ENCODE results near the gene SSUH2. TPM values are rescaled to one million over a fixed set of nuclear protein-coding genes. Genes with fewer than 3 reads are reported as not detected.

Gene SSUH2
- total RNA-seq, 1 donor = not detected

DNA sequence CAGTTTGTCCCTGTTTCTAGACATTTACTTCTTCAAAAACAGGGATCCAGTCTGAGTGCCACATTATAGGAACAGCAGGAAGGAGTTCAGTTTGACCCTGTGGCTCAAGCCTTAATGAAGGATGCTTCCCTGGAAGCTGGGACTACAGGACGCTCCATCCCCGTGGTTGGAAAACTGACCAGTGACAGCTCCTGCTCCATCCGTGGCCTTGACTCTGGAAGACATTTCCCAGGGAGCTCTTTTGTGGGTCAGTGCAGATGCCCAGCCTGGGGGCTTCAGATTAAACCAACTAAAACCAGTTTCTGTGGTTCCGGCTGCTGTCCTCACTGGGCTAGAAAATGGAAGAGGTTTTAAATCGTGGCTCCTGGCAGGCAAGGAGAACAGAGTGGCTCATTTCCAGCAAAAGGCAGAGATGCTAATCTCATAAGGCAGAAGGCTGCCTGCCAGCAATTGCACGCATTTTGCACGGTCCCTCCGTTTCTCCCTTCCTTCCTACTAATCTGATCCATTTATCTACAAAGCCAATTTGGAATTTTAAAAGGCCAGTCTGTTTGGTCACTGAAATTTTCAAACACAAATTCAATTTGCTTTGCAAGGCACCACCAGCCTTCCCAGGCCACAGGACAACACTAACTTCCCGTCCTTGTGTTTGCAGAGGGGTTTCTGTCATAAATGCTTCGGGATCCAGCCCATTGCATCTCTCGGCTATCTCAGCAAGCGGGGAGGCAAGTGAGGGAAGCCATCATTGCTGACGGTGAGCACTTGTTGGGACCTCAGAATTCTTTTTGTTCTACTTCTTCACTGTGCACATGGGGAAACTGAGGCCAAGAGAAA is 6.2 kb upstream of the SSUH2 start:
- TF ChIP-seq CTCF (IDR thresholded peaks at IDR 0.05; ENCODE audit: extremely low read depth, low read depth, low read length) = no peak
- Histone ChIP-seq H3K36me3 (ENCODE audit: insufficient read depth, low read length) (no peaks in the 10 kb centered on the region), H3K4me1 (ENCODE audit: insufficient read depth, low read length) (no peaks in the 10 kb centered on the region), H3K4me3 (ENCODE audit: insufficient read depth, low read length) (no peak overlapping the region), H2AFZ (ENCODE audit: low read length) (no peak overlapping the region), H3K27ac (ENCODE audit: low read depth, low read length) (no peak overlapping the region), H3K79me2 (ENCODE audit: insufficient read depth, low read length) (no peaks in the 10 kb centered on the region), H3K9me3 (ENCODE audit: low read depth, low read length) (no peaks in the 10 kb centered on the region), H4K20me1 (ENCODE audit: insufficient read depth, low read length) (no peaks in the 10 kb centered on the region), H3K4me2 (ENCODE audit: insufficient read depth, low read length) (no peak overlapping the region), H3K27me3 (ENCODE audit: insufficient read depth, low read length) (peaks cover 11% of the 10 kb centered on the region)
- DNase-seq (ENCODE audit: insufficient read length, low spot score, missing footprints) = peak; percentile 39

GRCh38 chr3:8649757-8650156 is 5.2 kb upstream of the SSUH2 start:
- Histone ChIP-seq H3K4me1 (ENCODE audit: insufficient read depth, low read length) (no peaks in the 10 kb centered on the region), H2AFZ (ENCODE audit: low read length) (no peak overlapping the region), H3K36me3 (ENCODE audit: insufficient read depth, low read length) (no peaks in the 10 kb centered on the region), H4K20me1 (ENCODE audit: insufficient read depth, low read length) (no peaks in the 10 kb centered on the region), H3K79me2 (ENCODE audit: insufficient read depth, low read length) (no peaks in the 10 kb centered on the region), H3K4me3 (ENCODE audit: insufficient read depth, low read length) (no peak overlapping the region), H3K4me2 (ENCODE audit: insufficient read depth, low read length) (no peak overlapping the region), H3K9me3 (ENCODE audit: low read depth, low read length) (no peaks in the 10 kb centered on the region), H3K27ac (ENCODE audit: low read depth, low read length) (no peak overlapping the region), H3K27me3 (ENCODE audit: insufficient read depth, low read length) (peaks cover 18% of the 10 kb centered on the region)
- peak; percentile 62 for DNase-seq (ENCODE audit: insufficient read length, low spot score, missing footprints)
- TF ChIP-seq CTCF (IDR thresholded peaks at IDR 0.05; ENCODE audit: extremely low read depth, low read depth, low read length) = no peak

GRCh38 chr3:8648909-8649741 is 4.5 kb upstream of the SSUH2 start:
- Histone ChIP-seq H4K20me1 (ENCODE audit: insufficient read depth, low read length) (no peaks in the 10 kb centered on the region), H3K27me3 (ENCODE audit: insufficient read depth, low read length) (peaks cover 22% of the 10 kb centered on the region), H2AFZ (ENCODE audit: low read length) (no peak overlapping the region), H3K79me2 (ENCODE audit: insufficient read depth, low read length) (no peaks in the 10 kb centered on the region), H3K36me3 (ENCODE audit: insufficient read depth, low read length) (no peaks in the 10 kb centered on the region), H3K4me2 (ENCODE audit: insufficient read depth, low read length) (no peak overlapping the region), H3K4me1 (ENCODE audit: insufficient read depth, low read length) (no peaks in the 10 kb centered on the region), H3K9me3 (ENCODE audit: low read depth, low read length) (no peaks in the 10 kb centered on the region), H3K27ac (ENCODE audit: low read depth, low read length) (no peak overlapping the region), H3K4me3 (ENCODE audit: insufficient read depth, low read length) (no peak overlapping the region)
- no peak for TF ChIP-seq CTCF (IDR thresholded peaks at IDR 0.05; ENCODE audit: extremely low read depth, low read depth, low read length)
- DNase-seq (ENCODE audit: insufficient read length, low spot score, missing footprints) = peak; percentile 36
